ENCODE results near the gene CDC42BPB. TPM values are rescaled to one million over a fixed set of nuclear protein-coding genes. Genes with fewer than 3 reads are reported as not detected.

Gene CDC42BPB, protein sequence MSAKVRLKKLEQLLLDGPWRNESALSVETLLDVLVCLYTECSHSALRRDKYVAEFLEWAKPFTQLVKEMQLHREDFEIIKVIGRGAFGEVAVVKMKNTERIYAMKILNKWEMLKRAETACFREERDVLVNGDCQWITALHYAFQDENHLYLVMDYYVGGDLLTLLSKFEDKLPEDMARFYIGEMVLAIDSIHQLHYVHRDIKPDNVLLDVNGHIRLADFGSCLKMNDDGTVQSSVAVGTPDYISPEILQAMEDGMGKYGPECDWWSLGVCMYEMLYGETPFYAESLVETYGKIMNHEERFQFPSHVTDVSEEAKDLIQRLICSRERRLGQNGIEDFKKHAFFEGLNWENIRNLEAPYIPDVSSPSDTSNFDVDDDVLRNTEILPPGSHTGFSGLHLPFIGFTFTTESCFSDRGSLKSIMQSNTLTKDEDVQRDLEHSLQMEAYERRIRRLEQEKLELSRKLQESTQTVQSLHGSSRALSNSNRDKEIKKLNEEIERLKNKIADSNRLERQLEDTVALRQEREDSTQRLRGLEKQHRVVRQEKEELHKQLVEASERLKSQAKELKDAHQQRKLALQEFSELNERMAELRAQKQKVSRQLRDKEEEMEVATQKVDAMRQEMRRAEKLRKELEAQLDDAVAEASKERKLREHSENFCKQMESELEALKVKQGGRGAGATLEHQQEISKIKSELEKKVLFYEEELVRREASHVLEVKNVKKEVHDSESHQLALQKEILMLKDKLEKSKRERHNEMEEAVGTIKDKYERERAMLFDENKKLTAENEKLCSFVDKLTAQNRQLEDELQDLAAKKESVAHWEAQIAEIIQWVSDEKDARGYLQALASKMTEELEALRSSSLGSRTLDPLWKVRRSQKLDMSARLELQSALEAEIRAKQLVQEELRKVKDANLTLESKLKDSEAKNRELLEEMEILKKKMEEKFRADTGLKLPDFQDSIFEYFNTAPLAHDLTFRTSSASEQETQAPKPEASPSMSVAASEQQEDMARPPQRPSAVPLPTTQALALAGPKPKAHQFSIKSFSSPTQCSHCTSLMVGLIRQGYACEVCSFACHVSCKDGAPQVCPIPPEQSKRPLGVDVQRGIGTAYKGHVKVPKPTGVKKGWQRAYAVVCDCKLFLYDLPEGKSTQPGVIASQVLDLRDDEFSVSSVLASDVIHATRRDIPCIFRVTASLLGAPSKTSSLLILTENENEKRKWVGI (N-terminal part only)
- total RNA-seq = 10 to 100 TPM; 30.0 to 64.3 (median 32.6) TPM

DNA sequence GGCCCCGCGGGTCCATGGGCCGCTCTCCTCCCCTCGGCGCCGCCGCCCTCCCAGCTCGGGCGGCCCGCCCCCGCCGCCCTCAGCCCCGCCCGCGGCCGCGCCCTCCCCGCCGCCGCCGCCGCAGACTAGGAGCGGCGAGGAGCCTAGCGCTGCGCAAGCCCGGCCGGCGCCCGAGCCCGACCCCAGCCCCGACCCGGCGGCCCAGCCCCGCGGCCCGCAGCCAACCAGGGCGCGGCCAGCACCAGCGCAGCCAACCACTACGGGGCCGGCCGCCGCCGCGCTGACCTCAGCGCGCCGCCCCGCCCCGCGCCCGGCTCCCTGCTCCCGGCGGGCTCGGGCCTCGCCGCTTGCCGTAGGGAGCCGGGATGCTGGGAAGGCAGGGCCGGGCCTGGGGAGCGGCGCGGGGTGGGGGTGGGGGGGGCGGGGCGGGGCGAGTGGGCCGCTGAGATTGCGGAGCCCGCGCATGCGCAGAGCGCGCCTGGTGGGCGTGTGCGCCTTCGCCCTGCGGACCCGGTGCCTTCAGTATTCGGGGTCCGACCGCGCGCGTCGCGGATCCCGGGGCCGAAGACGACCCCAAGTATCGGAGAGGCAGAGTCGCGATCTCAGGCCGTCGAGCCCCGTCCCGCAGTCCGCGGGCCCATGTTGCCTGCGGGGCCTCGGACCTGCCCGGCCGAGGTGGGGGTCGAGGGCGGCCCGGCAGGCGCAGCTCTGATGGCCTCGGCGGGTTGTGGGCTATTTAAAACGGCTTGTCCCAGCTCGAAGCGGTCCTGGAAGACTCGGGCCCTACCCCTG lies at the start of gene CDC42BPB:
Gene CDC42BPB (minus strand): TSS at position 178 of the 792 bp plus-strand sequence. CDS start 376 bp downstream, outside the sequence.
- peak within 1 kb of the TSS; percentile 70 to 97 (median 85) for H3K4me3 ChIP-seq
- DNase-seq (peak; percentile 79 to 87), ATAC-seq (peak; percentile 82 to 85)
- H3K9me3 ChIP-seq = no peaks in the 10 kb centered on the region
- no peaks in the 10 kb centered on the region for H3K36me3 ChIP-seq
- H3K4me1 ChIP-seq = peaks cover 46 to 48% of the 10 kb centered on the region in 2 donors
- intact Hi-C loops (cut with DNase I; ENCODE audit: low total_unique reads) = no loop called here
- H3K27ac ChIP-seq = peak within 1 kb of the TSS; percentile 84 to 93 (median 88)
- H3K27me3 ChIP-seq = no peaks in the 10 kb centered on the region
- TF ChIP-seq, protein P1, sequence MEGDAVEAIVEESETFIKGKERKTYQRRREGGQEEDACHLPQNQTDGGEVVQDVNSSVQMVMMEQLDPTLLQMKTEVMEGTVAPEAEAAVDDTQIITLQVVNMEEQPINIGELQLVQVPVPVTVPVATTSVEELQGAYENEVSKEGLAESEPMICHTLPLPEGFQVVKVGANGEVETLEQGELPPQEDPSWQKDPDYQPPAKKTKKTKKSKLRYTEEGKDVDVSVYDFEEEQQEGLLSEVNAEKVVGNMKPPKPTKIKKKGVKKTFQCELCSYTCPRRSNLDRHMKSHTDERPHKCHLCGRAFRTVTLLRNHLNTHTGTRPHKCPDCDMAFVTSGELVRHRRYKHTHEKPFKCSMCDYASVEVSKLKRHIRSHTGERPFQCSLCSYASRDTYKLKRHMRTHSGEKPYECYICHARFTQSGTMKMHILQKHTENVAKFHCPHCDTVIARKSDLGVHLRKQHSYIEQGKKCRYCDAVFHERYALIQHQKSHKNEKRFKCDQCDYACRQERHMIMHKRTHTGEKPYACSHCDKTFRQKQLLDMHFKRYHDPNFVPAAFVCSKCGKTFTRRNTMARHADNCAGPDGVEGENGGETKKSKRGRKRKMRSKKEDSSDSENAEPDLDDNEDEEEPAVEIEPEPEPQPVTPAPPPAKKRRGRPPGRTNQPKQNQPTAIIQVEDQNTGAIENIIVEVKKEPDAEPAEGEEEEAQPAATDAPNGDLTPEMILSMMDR (IDR thresholded peaks at IDR 0.05 in 4 of 5, conservative IDR thresholded peaks at IDR 0.05 in 1 of 5) = no peak
- TF ChIP-seq POLR2A (IDR thresholded peaks at IDR 0.05) = peak; percentile 26 to 53
- in situ Hi-C loops (cut with MboI; ENCODE audit: low sequenced_read_pairs in 4 of 4) = no loop called here

DNA sequence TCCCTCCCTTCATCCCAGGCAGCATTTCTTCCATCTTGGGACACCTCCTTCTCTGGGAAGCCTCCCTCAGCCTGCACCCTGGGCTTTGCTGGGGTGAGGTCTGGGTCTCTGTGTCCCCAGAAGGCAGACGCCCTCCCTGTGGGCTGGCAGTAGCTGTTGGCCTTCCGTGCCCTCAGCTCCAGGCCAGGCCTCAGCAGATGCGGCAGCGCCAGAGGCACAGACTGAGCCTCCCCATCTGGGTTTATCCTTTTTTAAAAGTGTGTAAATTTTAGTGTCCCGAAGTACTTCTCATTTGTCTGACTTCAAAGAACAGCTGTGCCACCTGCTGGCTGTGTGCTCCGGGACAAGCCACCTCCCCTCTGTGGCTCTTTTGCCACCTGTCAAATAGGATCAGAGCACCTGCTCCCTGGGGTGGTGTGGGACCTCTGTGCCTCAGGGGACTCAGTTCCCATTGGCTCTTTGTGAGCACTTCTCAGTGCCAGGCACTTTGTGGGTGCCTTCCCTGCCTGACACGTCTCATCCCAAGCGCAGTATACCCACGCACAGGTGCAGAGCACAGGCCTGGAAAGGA lies 48.3 kb upstream of the CDC42BPB start:
- ATAC-seq (no peak), DNase-seq (no peak)
- H3K27me3 ChIP-seq = peaks cover 31 to 40% (median 38%) of the 10 kb centered on the region in 3 donors
- no peak overlapping the region for H3K27ac ChIP-seq
- peaks cover 11 to 26% of the 10 kb centered on the region in 2 donors for H3K4me1 ChIP-seq
- TF ChIP-seq, protein P1 (IDR thresholded peaks at IDR 0.05 in 4 of 5, conservative IDR thresholded peaks at IDR 0.05 in 1 of 5) = no peak
- no peaks in the 10 kb centered on the region for H3K9me3 ChIP-seq
- in situ Hi-C loops (cut with MboI; ENCODE audit: low sequenced_read_pairs in 4 of 4) (loop anchor here (5.0 to 10.0 kb wide), 4 partner anchors 79 to 187 kb away; no protein-coding TSS in a partner anchor), intact Hi-C loops (cut with DNase I; ENCODE audit: low total_unique reads) (loop anchor here (1.0 to 2.0 kb wide), 4 partner anchors 21 to 188 kb away; no protein-coding TSS in a partner anchor)
- H3K36me3 ChIP-seq = no peaks in the 10 kb centered on the region
- H3K4me3 ChIP-seq = no peak overlapping the region

DNA sequence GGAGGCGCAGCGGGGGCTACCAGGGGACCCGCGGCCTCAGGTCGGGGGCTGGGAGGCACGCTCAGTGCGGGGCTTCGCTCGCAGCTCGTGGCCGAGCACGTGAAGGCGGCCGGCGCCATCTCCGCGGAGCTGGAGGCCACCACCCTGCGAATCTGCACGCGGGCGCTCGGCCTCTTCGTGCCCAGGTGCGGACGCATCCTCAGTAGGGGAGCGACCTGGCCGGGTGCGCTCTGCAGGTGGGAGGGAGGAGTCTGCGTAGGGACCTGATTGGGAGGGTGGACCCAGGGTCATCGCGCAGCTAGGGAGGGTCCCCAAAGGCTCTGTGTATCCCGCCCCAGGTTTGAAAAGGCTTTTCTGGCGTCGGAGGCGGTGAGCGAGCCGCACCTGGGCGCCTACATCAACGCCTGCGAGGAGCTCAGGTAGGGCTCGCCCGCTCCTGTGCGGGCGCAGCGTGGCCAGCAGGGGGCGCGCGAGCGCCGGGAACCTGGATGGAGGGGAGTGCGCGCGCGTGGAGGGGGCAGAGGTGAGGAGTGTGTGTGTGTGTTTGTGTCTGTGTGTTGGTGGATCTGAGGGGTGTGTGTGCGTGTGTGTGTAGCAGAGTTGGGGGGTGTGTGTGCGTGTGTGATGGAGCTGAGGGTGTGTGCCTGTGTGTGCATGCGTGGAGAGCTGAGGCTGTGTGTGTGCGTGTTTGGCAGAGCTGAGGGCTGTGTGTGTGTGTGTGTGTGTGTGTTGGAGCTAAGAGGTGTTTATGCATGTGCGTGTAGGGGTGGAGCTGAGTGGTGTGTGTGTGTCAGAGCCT lies 47.5 kb upstream of the CDC42BPB start:
- Histone ChIP-seq H3K4me3 (no peak overlapping the region), H3K27me3 (peaks cover 31 to 45% (median 40%) of the 10 kb centered on the region in 3 donors), H3K27ac (no peak overlapping the region), H3K4me1 (peaks cover 3 to 18% of the 10 kb centered on the region in 2 donors), H3K9me3 (no peaks in the 10 kb centered on the region), H3K36me3 (no peaks in the 10 kb centered on the region)
- intact Hi-C loops (cut with DNase I; ENCODE audit: low total_unique reads) (loop anchor here (1.0 to 2.0 kb wide), 5 partner anchors 22 to 188 kb away; no protein-coding TSS in a partner anchor), in situ Hi-C loops (cut with MboI; ENCODE audit: low sequenced_read_pairs in 4 of 4) (loop anchor here (5.0 to 10.0 kb wide), 4 partner anchors 80 to 187 kb away; no protein-coding TSS in a partner anchor)
- ATAC-seq (peak; percentile 73 to 77), DNase-seq (peak in 1 of 2 donors; percentile 49)
- TF ChIP-seq, protein P1 (IDR thresholded peaks at IDR 0.05 in 4 of 5, conservative IDR thresholded peaks at IDR 0.05 in 1 of 5) = peak; percentile 92 to 100 (median 99)
- no peak for TF ChIP-seq POLR2A (IDR thresholded peaks at IDR 0.05)

All from gastrocnemius medialis (tissue), 4 donors.